Testis (tissue), 2 donors: Measurements from ENCODE around the gene TESK1.

ENCODE experiments used
- CTCF ChIP-seq, 3 experiments: fragments of 450-650 bp in 2 of 3; fragments of 200-600 bp in 1 of 3; sonication (generic) in 1 of 3; IDR thresholded peaks; one replicate each; pipeline ENCODE4 v1.5.1; 2016 to 2019; ENCODE audit warnings: antibody characterized with exemption in 3 of 3, mild to moderate bottlenecking in 2 of 3, moderate library complexity in 1 of 3
- POLR2A ChIP-seq: fragments of 450-650 bp; IDR thresholded peaks from one replicate; pipeline ENCODE4 v1.6.1; 2017; ENCODE audit warnings: antibody characterized with exemption, mild to moderate bottlenecking, moderate library complexity

- no peak for TF ChIP-seq CTCF (IDR thresholded peaks at IDR 0.05)
- TF ChIP-seq POLR2A = no peak
Measured at GRCh38 chr9:35599763-35600604, 5.1 kb upstream of the TESK1 start.
